ENCODE results near the gene WDR7.

WDR7 gene

DNA sequence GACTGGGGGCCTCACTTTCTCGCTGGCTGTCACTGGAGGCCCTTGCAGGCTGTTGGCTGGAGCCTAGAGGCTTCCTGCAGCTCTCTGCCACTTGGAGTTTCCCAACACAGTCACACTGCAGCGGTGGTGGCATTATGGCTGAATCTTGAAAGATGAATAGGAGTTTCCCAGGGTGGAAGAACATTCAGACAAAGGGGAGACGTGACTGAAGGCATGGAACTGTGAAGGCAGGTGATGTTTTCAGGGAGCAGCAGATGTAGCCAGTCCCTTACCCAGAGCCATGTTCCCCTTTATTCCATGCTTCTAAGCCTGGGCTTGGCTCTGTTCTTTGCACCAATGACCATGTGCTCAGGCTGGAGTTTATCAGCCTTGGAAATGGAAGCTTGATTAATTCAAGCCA lies 389.0 kb downstream of the WDR7 start:
- DNase-seq (ENCODE audit: low read depth in 2 of 2): no peak

DNA sequence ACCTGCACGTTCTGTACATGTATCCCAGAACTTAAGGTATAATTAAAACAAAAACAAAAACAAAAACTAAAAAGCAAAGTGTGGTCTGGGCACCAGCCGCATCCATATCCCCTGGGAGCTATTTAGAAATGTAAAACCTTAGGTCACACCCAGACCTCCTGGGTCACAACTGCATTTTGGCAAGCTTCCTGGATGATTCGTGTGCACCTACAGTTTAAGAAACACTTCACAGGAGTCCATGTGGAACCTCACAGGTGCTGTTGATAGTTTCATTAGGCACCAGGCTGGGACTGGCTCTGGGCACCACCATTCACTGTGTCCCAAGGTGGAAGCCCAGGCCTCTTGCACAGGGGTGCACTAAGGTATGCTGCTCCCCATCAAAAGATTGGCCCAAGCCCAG lies 392.1 kb downstream of the WDR7 start:
- DNase-seq (ENCODE audit: low read depth in 2 of 2): no peak

DNA sequence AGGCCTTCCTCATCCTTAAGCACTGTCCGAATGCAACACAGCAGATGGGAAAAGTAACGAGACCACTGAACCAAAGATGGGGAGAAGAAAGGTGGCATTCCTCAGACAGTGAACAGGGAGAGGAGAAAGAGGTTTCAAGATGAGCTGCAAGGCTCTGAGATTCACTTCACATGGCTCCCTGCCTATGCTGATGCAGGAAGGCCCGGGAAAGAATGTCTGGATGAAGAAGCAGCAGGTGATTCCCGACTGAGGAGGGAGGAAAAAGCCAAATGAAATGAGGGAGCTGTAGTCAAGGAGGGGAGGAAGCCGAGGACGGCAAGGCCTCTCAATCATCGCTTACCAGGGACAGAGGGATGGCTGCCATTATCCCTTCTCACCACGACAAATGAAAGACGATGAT lies 397.2 kb downstream of the WDR7 start:
- DNase-seq (ENCODE audit: low read depth in 2 of 2): no peak

DNA sequence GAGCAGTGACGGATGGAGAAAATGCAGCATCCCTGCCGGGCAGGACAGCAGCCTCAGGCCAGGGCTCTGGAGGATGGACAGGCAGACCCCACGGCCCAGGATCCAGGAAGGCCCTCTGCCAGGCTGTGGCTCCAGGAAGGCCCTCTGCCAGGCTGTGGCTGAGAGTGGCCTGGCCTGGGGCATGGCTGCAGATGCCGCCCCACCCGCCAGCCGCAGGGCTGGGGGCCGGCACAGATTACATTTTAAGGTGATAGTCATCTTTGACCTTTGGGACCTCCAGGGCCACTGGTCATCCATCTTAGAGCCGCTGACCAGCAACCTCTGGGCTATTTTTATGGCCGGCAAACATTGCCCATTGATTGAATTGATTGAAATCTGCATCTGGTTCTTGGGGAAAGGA lies 397.7 kb downstream of the WDR7 start:
- DNase-seq (ENCODE audit: low read depth in 2 of 2): no peak

DNA sequence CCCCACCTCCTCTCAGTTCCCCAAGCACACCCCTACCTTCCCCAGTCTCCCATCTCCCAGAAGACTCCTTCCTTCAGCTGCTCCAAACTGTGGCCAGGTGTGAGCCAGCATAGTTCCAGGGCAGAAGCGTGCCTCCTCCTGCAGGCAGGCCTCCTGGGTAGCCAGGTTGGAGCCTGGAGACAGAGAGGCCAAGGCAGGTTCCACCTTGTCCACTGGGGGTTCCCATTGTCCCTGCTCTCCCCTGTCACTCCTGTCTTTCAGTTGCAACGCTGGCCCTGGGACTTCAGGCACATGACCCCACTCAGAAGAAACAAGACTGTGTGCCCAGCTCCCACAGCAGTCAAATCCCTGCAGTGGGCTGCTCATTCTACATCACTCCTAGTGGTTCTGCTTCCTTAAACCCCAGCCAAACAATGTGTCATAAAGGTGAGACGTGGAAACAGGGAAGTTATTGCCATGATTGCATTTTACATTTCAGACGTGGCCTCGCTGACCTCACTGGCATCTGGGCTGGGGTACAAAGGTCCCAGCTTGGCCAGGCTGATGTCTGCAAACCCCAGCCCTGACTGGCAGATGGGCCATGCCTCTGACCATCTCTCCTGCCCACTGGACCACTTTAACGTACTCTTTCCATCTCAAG lies 399.3 kb downstream of the WDR7 start:
- DNase-seq (ENCODE audit: low read depth in 2 of 2): no peak

DNA sequence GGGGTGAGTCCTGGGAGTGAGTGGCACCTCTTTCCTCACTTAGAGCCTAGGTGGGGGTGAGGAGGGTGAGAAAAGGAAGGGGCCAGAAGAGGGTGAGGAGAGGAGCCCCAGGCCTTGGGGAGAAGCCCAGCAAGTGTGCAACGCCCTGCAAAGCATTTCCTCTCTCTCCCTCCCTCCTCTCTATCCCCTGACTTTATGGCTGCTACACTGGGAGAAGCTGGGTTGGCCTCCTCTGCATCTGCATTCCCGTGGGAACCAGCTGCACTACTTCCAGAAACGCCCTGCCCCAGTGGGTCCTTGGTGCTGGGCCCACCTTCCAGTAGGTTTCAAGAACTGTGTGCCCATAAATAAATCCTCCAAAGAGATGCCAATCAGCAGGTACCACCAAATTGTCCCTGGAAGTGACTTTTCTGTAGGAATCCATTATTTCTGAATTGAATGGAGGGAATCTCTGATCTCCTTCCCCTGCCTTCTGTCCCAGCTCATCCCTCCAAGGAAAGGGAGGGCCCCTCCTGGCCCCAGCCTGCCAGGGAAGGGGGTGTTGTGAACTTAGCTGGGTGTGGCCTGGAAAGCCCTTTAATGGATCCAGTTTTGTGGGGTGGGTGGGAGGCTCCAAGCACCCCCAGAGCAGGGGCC lies 400.0 kb downstream of the WDR7 start:
- no peak for DNase-seq (ENCODE audit: low read depth in 2 of 2)

DNA sequence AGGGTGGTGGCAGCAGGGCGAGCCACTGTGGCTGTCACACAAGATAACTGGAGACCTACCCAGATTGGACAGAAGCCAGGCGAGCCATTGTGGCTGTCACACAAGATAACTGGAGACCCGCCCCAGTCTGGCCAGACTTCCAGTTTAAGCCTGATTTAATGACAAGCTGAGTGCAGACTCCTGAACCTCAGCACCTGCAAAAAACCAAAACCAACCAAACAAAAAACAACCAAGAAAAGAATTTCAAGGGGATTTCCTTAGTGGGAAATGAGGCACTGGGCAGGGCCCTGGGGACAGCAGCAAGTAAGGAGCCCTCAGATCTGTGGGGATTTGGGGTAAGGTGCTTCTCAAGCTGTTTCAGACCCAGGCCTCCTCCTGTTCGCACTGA lies 400.5 kb downstream of the WDR7 start:
- DNase-seq (ENCODE audit: low read depth in 2 of 2): no peak

DNA sequence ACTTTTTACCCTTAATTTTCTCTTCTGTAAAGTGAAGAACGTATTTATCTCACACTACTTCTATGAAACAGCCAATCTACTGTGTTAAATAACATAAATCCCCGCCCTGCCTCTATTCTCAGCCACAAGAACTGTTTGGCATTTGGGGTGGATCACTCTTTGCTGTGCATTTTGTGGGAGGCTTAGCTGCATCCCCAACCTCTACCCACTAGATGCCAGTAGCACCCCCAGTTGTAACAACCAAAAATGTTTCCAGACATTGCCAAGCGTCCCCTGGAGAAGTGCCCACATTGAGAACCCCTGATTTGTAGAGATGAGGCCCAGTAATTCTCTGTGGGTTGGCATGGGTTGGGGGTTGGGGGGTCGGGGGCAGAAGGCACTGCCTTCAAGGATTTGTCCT lies 401.0 kb downstream of the WDR7 start:
- no peak for DNase-seq (ENCODE audit: low read depth in 2 of 2)

DNA sequence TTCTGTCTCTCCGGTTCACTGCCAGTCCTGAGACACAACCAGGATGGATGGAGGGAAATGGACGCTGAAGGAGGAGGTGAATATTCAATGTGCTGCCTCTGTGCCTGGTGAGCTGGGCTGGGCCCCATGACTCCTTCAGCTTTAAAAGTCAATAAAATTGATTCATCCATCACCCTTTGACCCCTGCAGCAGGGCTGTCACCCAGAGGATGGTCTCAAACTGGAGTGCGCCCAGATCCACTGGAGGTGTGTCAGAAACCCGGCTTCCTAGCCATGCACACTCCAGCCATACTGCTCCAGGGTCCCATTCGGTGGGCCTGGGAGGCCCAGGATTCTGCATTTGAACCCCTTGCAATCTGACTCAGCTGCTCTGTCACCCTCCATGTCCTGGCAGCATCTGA lies 401.6 kb downstream of the WDR7 start:
- DNase-seq (ENCODE audit: low read depth in 2 of 2): no peak

DNA sequence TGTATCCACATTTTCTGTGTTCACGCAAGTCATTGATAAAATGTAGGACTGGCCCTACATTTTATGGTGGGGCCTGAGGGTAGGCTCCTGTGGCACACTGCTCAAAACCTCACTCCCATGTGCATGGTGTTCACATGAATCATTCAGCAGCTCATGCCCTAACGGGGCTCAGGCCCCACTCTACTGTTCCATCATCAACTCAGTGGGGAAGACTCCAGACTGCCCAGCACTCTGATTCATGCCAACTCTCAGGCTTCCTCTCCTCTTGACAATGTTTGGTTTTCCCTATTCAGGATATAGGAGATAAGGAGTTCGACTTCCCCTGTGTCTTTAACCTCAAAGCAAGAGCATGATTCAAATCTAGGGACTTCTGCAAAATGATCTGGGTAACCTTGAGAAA lies 403.7 kb downstream of the WDR7 start:
- DNase-seq (ENCODE audit: low read depth in 2 of 2): no peak

DNA sequence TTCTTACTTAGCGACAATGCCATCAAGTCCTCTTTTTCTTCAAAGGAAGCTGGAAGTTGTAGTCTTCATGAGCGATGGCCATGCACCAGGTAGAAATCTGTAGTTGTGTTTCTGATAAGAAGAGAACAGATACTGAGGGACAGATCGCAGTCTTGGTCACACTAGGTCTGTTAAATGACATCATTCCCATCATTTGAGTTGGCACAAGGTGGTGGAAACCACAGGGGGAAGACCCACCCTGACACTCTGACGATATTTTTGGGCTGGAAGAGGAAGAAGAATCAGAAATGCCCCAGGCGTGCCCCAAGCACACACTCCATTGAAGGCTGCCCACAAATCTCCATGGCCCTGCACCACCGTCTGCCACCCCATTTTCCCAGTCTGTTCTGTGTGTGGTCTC lies 406.7 kb downstream of the WDR7 start:
- no peak for DNase-seq (ENCODE audit: low read depth in 2 of 2)

DNA sequence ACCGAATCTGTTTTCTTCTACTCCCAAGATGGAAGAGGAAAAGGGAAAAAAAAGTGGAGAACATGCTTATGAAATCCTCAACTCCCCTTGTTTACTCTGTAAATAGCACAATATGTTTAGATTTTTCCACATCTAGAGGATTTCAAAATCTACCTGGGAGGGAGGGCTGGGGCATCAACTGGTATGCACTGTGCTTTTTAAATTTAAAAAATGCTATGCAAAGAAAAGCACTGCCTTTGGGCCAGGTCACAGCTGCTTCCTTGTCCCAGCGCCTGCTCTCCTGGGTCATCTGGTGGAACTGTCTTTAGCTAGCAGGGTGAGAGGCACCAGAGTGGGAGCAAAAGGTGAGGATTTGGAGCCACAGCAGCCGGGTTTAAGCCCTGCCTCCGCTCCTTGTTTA lies 407.6 kb downstream of the WDR7 start:
- no peak for DNase-seq (ENCODE audit: low read depth in 2 of 2)

DNA sequence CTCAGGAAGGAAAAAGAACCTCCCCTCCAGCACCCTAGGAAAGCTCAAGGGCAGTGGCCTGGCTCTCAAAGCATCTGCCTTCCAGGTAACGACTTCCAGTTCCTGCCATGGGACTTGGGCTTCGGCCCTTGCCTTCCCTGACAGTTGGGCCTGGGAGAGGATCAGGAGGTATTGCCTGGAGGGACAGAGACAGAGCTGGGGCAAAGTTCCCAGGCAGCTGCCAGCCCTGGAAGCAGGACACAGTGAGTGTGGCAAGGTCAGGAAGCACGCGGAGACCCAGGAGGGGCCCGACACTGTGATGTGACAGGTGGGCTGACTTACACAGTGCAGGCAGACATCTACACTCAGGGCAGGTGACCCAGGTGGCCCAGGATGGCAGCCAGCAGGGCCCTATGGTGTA lies 408.2 kb downstream of the WDR7 start:
- DNase-seq (ENCODE audit: low read depth in 2 of 2): no peak

DNA sequence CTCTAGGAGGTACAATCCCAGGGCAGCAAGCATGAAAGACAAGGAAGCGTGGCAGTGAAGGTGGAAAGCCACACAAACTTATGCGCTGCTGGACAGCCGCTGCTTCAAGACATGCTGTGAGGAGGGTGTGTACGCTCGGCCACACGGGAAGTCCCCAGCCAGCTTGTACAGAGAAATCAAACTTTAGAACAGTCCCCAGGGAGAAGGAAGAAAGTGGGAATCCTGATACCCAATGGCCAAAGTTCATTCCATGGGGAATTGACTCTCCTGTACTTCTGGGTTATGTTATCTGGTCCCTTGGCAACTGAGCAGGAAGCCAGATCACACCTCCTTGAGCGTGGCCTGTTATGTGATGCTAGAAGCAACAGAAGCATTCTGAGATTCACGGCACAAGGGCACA lies 409.7 kb downstream of the WDR7 start:
- no peak for DNase-seq (ENCODE audit: low read depth in 2 of 2)

DNA sequence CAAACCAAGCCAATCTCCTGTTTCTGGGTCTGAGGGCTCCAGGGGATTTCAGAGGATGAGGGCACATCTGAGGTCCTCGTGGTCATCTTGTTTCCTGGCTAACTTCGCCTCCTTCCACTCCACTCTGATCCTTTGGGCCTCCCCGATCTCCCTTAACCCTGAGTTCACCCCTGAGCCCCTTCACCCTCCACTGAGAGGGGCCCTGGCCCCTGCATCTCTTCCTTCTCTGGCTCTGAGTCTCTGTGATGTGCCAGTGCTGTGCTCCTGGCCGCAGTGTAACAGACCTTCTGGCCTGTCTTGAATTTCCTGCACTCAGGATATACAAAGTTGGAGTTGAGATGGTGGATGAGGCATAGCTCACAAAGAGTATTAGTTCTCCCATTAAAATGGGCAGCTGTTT lies 411.0 kb downstream of the WDR7 start:
- no peak for DNase-seq (ENCODE audit: low read depth in 2 of 2)

DNA sequence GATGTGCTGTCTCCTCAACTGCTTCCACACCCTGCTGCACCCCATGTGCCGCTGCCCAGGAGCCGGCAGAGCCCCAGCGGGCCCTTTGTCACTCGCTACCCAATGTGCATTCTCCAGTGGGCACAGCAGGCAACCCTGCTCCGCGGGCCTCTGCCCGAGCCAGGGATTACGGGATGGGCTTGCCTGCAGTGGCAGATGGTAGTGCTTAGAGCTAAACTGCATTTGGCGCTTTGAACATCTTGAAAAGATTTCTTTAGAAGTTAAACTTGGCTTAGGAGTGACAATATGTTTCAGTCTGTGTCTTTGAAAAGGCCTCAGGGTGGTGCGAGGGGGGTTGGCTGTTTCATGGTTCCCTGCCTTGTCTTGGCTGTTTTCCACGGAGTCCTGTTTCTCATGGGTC lies 411.7 kb downstream of the WDR7 start:
- no peak for DNase-seq (ENCODE audit: low read depth in 2 of 2)

DNA sequence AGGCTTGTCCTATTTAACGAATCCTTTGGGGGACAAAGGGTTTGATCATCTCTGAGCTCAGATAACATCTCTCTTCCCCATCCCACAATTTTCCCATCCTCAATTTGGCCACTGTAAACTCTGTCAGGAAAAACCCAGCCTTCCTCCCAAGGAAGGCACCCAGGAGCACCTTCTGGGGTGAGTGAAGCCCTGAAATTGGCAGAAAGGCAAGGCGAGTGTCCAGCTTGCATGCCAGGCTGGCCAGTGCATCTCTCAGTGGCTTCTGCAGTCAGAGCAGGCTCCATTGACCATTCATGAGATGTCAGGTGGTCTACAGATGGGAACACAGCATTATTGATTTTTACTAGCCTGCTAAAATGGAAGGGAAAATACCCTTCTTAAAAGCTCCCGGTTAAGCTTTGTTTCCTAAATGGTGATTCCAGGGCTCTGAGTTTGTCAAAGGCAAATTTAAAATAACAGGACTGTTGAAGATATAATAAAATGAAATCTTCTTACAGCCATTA lies 412.5 kb downstream of the WDR7 start:
- no peak for DNase-seq (ENCODE audit: low read depth in 2 of 2)

DNA sequence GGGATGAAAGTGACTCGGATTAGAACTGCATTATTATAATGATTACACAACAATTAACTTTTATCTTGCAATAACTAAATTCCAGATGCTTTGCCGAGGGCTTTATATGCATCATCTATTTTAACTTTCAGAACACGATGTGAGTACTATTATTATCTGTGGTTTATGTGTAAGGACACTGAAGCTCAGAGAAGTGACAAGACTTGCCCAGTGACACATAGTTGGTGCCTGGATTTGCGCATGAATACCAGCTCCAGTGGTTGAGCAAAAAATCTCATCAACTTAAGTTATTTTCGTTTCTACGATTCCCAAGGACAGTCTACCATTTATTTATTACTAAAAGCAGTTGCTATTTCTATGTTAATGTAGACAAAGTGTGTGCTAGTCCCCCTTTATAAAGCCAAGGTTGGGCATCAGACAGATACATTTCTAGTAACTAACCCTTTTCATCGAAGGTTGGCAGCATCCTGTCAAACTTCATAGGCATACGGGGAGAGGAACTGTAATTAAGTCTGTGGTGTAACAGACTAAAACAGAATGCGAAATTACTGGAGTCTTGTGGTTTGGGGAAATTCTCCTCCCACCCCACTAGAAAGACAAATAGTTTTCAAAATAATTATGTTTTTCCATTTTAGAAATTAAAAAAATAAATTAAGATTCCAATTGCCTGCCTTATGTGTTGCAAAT lies 422.5 kb downstream of the WDR7 start:
- no peak for DNase-seq (ENCODE audit: low read depth in 2 of 2)

DNA sequence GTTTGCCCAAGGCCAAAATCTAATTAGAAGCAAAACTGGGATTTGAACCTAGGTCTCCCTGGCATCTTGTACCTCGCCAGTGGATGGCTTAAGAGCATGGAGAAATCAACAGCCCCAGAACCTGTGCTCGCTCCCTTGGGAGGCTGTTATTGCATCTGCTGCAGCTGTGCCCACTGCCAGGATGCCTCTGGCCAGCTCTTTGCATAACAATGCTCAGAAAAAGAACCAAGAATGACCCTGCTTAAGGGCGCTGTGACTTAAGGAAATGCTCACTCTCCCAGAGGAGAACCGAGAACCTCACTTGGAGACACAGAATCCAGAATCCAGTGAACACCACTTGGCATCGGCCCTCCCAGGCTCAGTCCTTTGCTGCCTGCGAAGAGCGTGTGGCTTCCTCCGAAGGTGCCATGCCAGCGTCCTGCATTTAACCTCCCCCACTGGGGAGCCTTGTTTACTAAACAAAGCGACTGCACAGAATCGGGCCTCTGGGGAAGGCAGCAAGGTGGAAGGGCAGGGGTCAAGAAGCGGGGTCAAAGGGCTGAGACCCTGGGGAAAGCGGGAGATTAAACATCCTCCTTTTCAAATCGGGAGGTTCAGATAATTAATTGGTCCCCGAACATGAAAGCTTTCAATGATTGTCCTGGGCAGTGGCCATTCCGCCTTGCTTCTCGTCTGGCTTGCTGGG lies 424.7 kb downstream of the WDR7 start:
- no peak for DNase-seq (ENCODE audit: low read depth in 2 of 2)

DNA sequence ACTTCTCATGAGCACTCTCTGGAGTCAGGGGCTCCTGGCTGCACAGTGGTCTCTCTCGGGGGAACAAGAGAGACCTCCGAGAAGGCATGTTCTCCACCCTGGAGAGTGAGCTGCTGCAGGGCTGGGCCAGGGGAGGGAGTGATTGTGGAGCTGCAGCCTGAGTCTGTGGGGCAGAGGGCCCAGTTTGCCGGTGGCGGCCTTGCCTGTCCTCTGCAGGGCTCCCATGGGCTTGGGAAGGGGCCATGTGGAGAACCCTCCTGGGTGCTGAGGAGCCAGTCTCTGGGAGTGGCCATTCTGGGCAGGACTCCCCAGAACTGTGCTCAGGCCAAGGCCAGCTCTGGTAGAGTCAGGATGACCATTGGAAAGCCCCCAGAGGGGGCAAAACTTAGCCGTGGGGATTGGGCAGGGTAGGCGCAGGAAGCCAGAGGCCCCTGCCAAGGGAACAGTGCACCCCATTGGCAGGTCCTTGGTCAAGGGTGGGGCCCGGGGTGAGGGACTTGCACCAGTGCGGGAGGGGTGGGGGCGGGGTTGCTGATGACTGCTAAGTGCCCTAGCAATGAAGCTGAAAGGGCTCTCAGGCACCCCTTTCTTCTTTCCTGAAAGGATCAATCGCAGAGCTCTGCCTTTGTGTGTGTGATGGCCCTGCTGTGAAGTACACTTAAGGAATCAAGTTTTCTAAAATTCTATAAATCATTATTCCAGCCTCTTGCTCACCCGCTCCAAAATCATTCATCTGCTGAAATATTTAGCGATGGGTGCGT lies 426.0 kb downstream of the WDR7 start:
- no peak for DNase-seq (ENCODE audit: low read depth in 2 of 2)

DNA sequence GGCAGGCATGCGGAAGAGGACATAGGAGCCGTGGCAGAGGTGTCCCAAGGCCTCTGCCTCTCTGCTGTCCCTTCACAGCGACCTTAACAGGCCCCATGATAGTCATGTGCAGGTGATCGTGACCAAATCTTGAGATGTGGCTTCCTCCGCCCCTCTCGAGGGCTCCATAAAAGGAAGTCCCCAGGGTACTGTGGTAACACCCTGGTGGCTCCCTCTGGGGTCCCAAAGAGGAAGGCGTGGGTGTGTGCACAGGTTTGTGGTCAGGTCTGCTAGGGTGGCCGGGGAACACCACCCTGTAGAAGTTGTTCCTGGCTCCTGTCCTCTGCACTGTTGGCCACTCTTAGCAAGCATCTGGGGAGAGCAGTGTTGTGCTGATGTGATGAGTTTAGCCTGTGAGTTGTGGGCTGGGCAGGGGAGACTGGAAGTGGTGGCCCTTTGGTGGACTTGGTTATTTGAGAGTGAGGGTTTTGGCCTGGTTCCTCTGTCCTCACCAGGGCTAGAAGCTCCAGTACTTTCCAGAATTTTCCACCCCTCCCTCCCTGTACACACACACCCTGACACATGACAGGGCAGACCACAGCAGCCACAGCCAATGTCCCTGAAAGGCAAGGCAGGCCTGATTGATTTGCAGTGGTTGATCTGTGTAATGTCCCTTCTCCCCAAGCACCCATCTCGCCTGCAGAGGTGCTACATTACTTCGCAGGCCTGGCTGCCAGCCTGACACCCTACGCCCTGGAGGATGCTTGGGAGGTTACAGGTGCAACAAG lies 426.8 kb downstream of the WDR7 start:
- peak in 1 of 2 donors; percentile 4 for DNase-seq (ENCODE audit: low read depth in 2 of 2)
